GM23338 (cell line): Measurements from ENCODE around the gene ERN1. TPM values are rescaled to one million over a fixed set of nuclear protein-coding genes. Genes with fewer than 3 reads are reported as not detected.

Source experiments
- ATAC-seq: fragments of 200-7000 bp; cut with Tn5 transposase; 3 replicates; pipeline ENCODE4 v1.9.1; 2020
- DNase-seq: peaks from one replicate; pipeline ENCODE4 v3.0.0-alpha.2; 2015; ENCODE audit warnings: low spot score
- H2AFZ ChIP-seq: fragments of 200-600 bp; sonication (generic); 2 replicates; pipeline ENCODE4 v1.8.0; 2016; ENCODE audit warnings: antibody characterized with exemption, mild to moderate bottlenecking, moderate library complexity
- H3F3A ChIP-seq: fragments of 200-600 bp; sonication (generic); replicated peaks from 2 replicates; pipeline ENCODE4 v1.8.0; 2017; ENCODE audit warnings: antibody characterized with exemption, mixed run types, low read depth
- H3K27ac ChIP-seq: fragments of 200-600 bp; sonication (generic); 2 replicates; pipeline ENCODE4 v1.6.1; 2016; ENCODE audit warnings: low read depth
- H3K27me3 ChIP-seq: fragments of 200-600 bp; sonication (generic); 2 replicates; pipeline ENCODE4 v1.8.0; 2016; ENCODE audit warnings: mild to moderate bottlenecking, mixed run types, moderate library complexity; ENCODE audit not compliant: insufficient read depth
- H3K36me3 ChIP-seq: fragments of 200-600 bp; sonication (generic); 2 replicates; pipeline ENCODE4 v1.8.0; 2016; ENCODE audit warnings: mild to moderate bottlenecking; ENCODE audit not compliant: insufficient read depth
- H3K4me1 ChIP-seq: fragments of 200-600 bp; sonication (generic); 2 replicates; pipeline ENCODE4 v1.8.0; 2016; ENCODE audit warnings: mild to moderate bottlenecking, moderate library complexity; ENCODE audit not compliant: insufficient read depth
- H3K4me2 ChIP-seq: fragments of 200-600 bp; sonication (generic); 2 replicates; pipeline ENCODE4 v1.7.1; 2017; ENCODE audit warnings: mixed run types
- H3K4me3 ChIP-seq: fragments of 200-600 bp; sonication (generic); 2 replicates; pipeline ENCODE4 v1.6.1; 2016; ENCODE audit warnings: mixed run types
- H3K79me2 ChIP-seq: fragments of 200-600 bp; sonication (generic); replicated peaks from 2 replicates; pipeline ENCODE4 v1.8.0; 2017; ENCODE audit warnings: mild to moderate bottlenecking; ENCODE audit not compliant: insufficient read depth
- H3K9me2 ChIP-seq: fragments of 200-600 bp; sonication (generic); 2 replicates; pipeline ENCODE4 v1.8.0; 2017; ENCODE audit not compliant: insufficient read depth
- H4K20me1 ChIP-seq: fragments of 200-600 bp; sonication (generic); replicated peaks from 2 replicates; pipeline ENCODE4 v1.8.0; 2017; ENCODE audit warnings: mild to moderate bottlenecking; ENCODE audit not compliant: insufficient read depth
- H3K27ac Mint-ChIP-seq: 2 replicates; pipeline ENCODE4 v1.8.0; 2020; ENCODE audit warnings: inconsistent platforms, mild to moderate bottlenecking, moderate library complexity, mixed read lengths
- H3K27me3 Mint-ChIP-seq: 3 replicates; pipeline ENCODE4 v1.8.0; 2022; ENCODE audit warnings: low read depth, mild to moderate bottlenecking, moderate library complexity, mixed read lengths, inconsistent platforms; ENCODE audit not compliant: insufficient read depth, poor library complexity
- H3K36me3 Mint-ChIP-seq: 3 replicates; pipeline ENCODE4 v1.8.0; 2021; ENCODE audit warnings: low read depth, mild to moderate bottlenecking, inconsistent platforms, moderate library complexity, mixed read lengths
- H3K4me1 Mint-ChIP-seq: 3 replicates; pipeline ENCODE4 v1.8.0; 2020; ENCODE audit warnings: mild to moderate bottlenecking, inconsistent platforms, mixed read lengths
- H3K4me3 Mint-ChIP-seq: 3 replicates; pipeline ENCODE4 v1.8.0; 2021; ENCODE audit warnings: moderate library complexity, mild to moderate bottlenecking, inconsistent platforms, mixed read lengths
- H3K9me3 Mint-ChIP-seq: 3 replicates; pipeline ENCODE4 v1.8.0; 2020; ENCODE audit warnings: moderate library complexity, mild to moderate bottlenecking, inconsistent platforms, mixed read lengths
- CREB1 ChIP-seq: fragments of 250-450 bp; sonication (Bioruptor Pico); IDR thresholded peaks from 2 replicates; pipeline ENCODE4 v1.5.0; 2020; ENCODE audit warnings: low read depth, mild to moderate bottlenecking, moderate library complexity
- CTCF ChIP-seq, 2 experiments: fragments of 200-600 bp in 1 of 2; sonication (generic) in 1 of 2; conservative IDR thresholded peaks; 2 replicates each; pipeline versions ENCODE4 v1.5.1 to v1.6.1; 2016 to 2017; ENCODE audit warnings: antibody characterized with exemption in 2 of 2, low read depth in 2 of 2, mild to moderate bottlenecking in 2 of 2, moderate library complexity in 1 of 2
- ETS1 ChIP-seq: IDR thresholded peaks from 2 replicates; pipeline ENCODE4 v1.6.1; 2016; ENCODE audit warnings: antibody characterized with exemption
- EZH2 ChIP-seq: fragments of 200-600 bp; sonication (generic); IDR thresholded peaks from one replicate; pipeline ENCODE4 v1.8.0; 2017; ENCODE audit warnings: antibody characterized with exemption, mild to moderate bottlenecking, low read depth; ENCODE audit not compliant: unreplicated experiment
- EZH2phosphoT487 ChIP-seq: fragments of 200-600 bp; sonication (generic); IDR thresholded peaks from one replicate; pipeline ENCODE4 v1.8.1; 2018; ENCODE audit warnings: antibody characterized with exemption; ENCODE audit not compliant: unreplicated experiment
- JUNB ChIP-seq: IDR thresholded peaks from one replicate; pipeline ENCODE4 v1.6.1; 2016; ENCODE audit warnings: antibody characterized with exemption; ENCODE audit not compliant: unreplicated experiment
- NANOG ChIP-seq: IDR thresholded peaks from 2 replicates; pipeline ENCODE4 v1.6.1; 2016; ENCODE audit warnings: antibody characterized with exemption, borderline replicate concordance
- POLR2AphosphoS5 ChIP-seq: IDR thresholded peaks from 2 replicates; pipeline ENCODE4 v1.6.1; 2016; ENCODE audit warnings: antibody characterized with exemption, low read depth
- REST ChIP-seq: IDR thresholded peaks from one replicate; pipeline ENCODE4 v1.6.1; 2018; ENCODE audit warnings: antibody characterized with exemption; ENCODE audit not compliant: unreplicated experiment
- STAT1 ChIP-seq: IDR thresholded peaks from one replicate; pipeline ENCODE4 v1.6.1; 2016; ENCODE audit warnings: antibody characterized with exemption; ENCODE audit not compliant: unreplicated experiment
- ZNF114 ChIP-seq: fragments of 250-450 bp; sonication (Bioruptor Pico); IDR thresholded peaks from 2 replicates; pipeline ENCODE4 v1.5.0; 2020; ENCODE audit warnings: mild to moderate bottlenecking, moderate library complexity
- ZNF331 ChIP-seq: fragments of 250-450 bp; sonication (Bioruptor Pico); IDR thresholded peaks from 2 replicates; pipeline ENCODE4 v1.5.0; 2020; ENCODE audit warnings: low read depth, mild to moderate bottlenecking, moderate library complexity
- polyA plus RNA-seq: library from polyadenylated mRNA; unstranded; fragments of >200 nt; fragmentation: Nextera tagmentation; extraction: Ambion mirVana; gene quantifications from 2 replicates; pipeline ENCODE4 v1.2.1, GENCODE V29; 2016
- total RNA-seq: library from RNA; depleted of rRNA; stranded (reverse); fragments of >200 nt; shearing (Covaris generic); gene quantifications from 2 replicates; pipeline ENCODE4 v1.2.3, GENCODE V29; 2014

The ERN1 gene
- total and polyA plus RNA-seq, 2 experiments from 2014 or later: 5.9 to 7.5 TPM

- TF ChIP-seq STAT1 (no peak), REST (no peak), POLR2AphosphoS5 (no peak), JUNB (no peak), CTCF (conservative IDR thresholded peaks at IDR 0.05; ENCODE audit: low read depth in 2 of 2) (no peak), CREB1 (no peak)
Observed at GRCh38 chr17:64155751-64156544, 26.0 kb upstream of the ERN1 start (continued).

GRCh38 chr17:64155129-64155528 is 25.2 kb upstream of the ERN1 start:
- no peaks in the 10 kb centered on the region for H3K36me3 ChIP-seq
- H3K27me3 ChIP-seq: no peaks in the 10 kb centered on the region
- H3K27ac ChIP-seq: no peak overlapping the region
- Mint-ChIP-seq H3K9me3 (no peaks in the 10 kb centered on the region), H3K36me3 (peaks cover 10% of the 10 kb centered on the region), H3K4me3 (no peak overlapping the region), H3K27me3 (no peaks in the 10 kb centered on the region), H3K27ac (no peak overlapping the region), H3K4me1 (peaks cover 33% of the 10 kb centered on the region)
- H2AFZ ChIP-seq: no peak overlapping the region
- no peaks in the 10 kb centered on the region for H3K9me2 ChIP-seq
- H3K4me2 ChIP-seq: no peak overlapping the region
- no peaks in the 10 kb centered on the region for H4K20me1 ChIP-seq
- H3K4me3 ChIP-seq: no peak overlapping the region
- DNase-seq (no peak), ATAC-seq (no peak)
- no peaks in the 10 kb centered on the region for H3K79me2 ChIP-seq
- no peaks in the 10 kb centered on the region for H3F3A ChIP-seq
- peaks cover 6% of the 10 kb centered on the region; the same call in 1 of the 2 replicates for H3K4me1 ChIP-seq
- TF ChIP-seq ZNF331 (CRISPR knock-in tag): no peak
- no peak for TF ChIP-seq NANOG
- no peak for TF ChIP-seq POLR2AphosphoS5
- TF ChIP-seq ZNF114 (CRISPR knock-in tag): no peak
- no peak for TF ChIP-seq REST
- TF ChIP-seq ETS1: no peak
- no peak for TF ChIP-seq CTCF (conservative IDR thresholded peaks at IDR 0.05; ENCODE audit: low read depth in 2 of 2)
- no peak for TF ChIP-seq JUNB
- no peak for TF ChIP-seq CREB1
- no peak for TF ChIP-seq STAT1
- TF ChIP-seq EZH2: no peak
- TF ChIP-seq EZH2phosphoT487: no peak
